Keratinocyte (primary cell): ENCODE data around the gene NRG2. TPM values are rescaled to one million over a fixed set of nuclear protein-coding genes. Genes with fewer than 3 reads are reported as not detected.

Experiments used
- DNase-seq: peaks from one replicate; pipeline ENCODE4 v3.0.0-alpha.2; 2011; ENCODE audit warnings: low read depth, missing footprints, low spot score
- FAIRE-seq: peaks from 2 replicates; lab custom pipeline; 2011; peaks lifted over from hg19 to GRCh38; lab: Jason Lieb, UNC
- H2AFZ ChIP-seq: 2 replicates; pipeline ENCODE4 v1.6.0; 2012; ENCODE audit warnings: low read length, control low read depth, inconsistent platforms; ENCODE audit not compliant: control insufficient read depth
- H3K27ac ChIP-seq: 2 replicates; pipeline ENCODE4 v1.5.1; 2011; ENCODE audit warnings: low read length; ENCODE audit not compliant: control insufficient read depth, insufficient read depth
- H3K27me3 ChIP-seq: 3 replicates; pipeline ENCODE4 v1.6.0; 2011; ENCODE audit warnings: low read length; ENCODE audit not compliant: control insufficient read depth, insufficient read depth; ENCODE audit errors: extremely low read depth
- H3K36me3 ChIP-seq, 2 experiments: 2 replicates in 1 of 2; 3 replicates in 1 of 2; pipeline ENCODE4 v1.5.1; 2011; ENCODE audit warnings: low read length in 2 of 2, mild to moderate bottlenecking in 1 of 2; ENCODE audit not compliant: control insufficient read depth in 2 of 2, insufficient read depth in 2 of 2; ENCODE audit errors: extremely low read depth in 1 of 2
- H3K4me1 ChIP-seq: 3 replicates; pipeline ENCODE4 v1.5.1; 2011; ENCODE audit warnings: low read length; ENCODE audit not compliant: control insufficient read depth, insufficient read depth; ENCODE audit errors: extremely low read depth
- H3K4me2 ChIP-seq: 3 replicates; pipeline ENCODE4 v1.6.0; 2011; ENCODE audit warnings: low read depth, low read length; ENCODE audit not compliant: control insufficient read depth, insufficient read depth; ENCODE audit errors: extremely low read depth
- H3K4me3 ChIP-seq, 3 experiments: fragments of 200-600 bp in 1 of 3; sonication (generic) in 1 of 3; 2 replicates in 2 of 3; 3 replicates in 1 of 3; pipeline ENCODE4 v1.5.1; 2011 to 2016; ENCODE audit warnings: low read length in 3 of 3, mild to moderate bottlenecking in 3 of 3, control low read depth in 2 of 3, inconsistent platforms in 1 of 3, low read depth in 1 of 3, mixed read lengths in 1 of 3, mixed run types in 1 of 3, moderate library complexity in 1 of 3; ENCODE audit not compliant: control insufficient read depth in 2 of 3, insufficient read depth in 2 of 3; ENCODE audit errors: extremely low read depth in 1 of 3
- H3K79me2 ChIP-seq: 2 replicates; pipeline ENCODE4 v1.6.0; 2012; ENCODE audit warnings: low read length; ENCODE audit not compliant: control insufficient read depth, insufficient read depth
- H3K9ac ChIP-seq: 3 replicates; pipeline ENCODE4 v1.6.0; 2011; ENCODE audit warnings: low read length; ENCODE audit not compliant: control insufficient read depth, insufficient read depth; ENCODE audit errors: extremely low read depth
- H3K9me1 ChIP-seq: 3 replicates; pipeline ENCODE4 v1.6.0; 2011; ENCODE audit warnings: low read length; ENCODE audit not compliant: control insufficient read depth, insufficient read depth; ENCODE audit errors: extremely low read depth
- H3K9me3 ChIP-seq: 2 replicates; pipeline ENCODE4 v1.5.1; 2012; ENCODE audit warnings: low read depth, low read length; ENCODE audit not compliant: control insufficient read depth
- H4K20me1 ChIP-seq: 3 replicates; pipeline ENCODE4 v1.6.0; 2011; ENCODE audit warnings: low read length; ENCODE audit not compliant: control insufficient read depth, insufficient read depth; ENCODE audit errors: extremely low read depth
- CTCF ChIP-seq, 3 experiments: IDR thresholded peaks in 1 of 3; conservative IDR thresholded peaks in 1 of 3; optimal IDR thresholded peaks in 1 of 3; 2 replicates in 2 of 3; 3 replicates in 1 of 3; pipeline versions ENCODE3 to v1.5.1; 2011; ENCODE audit warnings: low read length in 3 of 3, mild to moderate bottlenecking in 3 of 3, moderate library complexity in 2 of 3, control low read depth in 1 of 3, inconsistent platforms in 1 of 3; ENCODE audit not compliant: insufficient read depth in 2 of 3; ENCODE audit errors: extremely low read depth in 1 of 3
- EZH2 ChIP-seq: IDR thresholded peaks from one replicate; pipeline ENCODE4 v1.6.1; 2012; ENCODE audit warnings: inconsistent platforms, mild to moderate bottlenecking, low read length, moderate library complexity
- dilution Hi-C: fragments of 300-500 bp; cut with MboI; formaldehyde crosslinking; loops from one replicate; pipeline ENCODE4 v1.7.0; 2020; ENCODE audit warnings: low sequenced_read_pairs; ENCODE audit not compliant: extremely low pct_ligation_motif_present
- polyA plus RNA-seq, 5 experiments: library from polyadenylated mRNA; depleted of rRNA in 3 of 5; stranded (reverse) in 3 of 5; stranded (forward) in 1 of 5; unstranded in 1 of 5; fragments of >200 nt; gene quantifications; 1 replicate in 1 of 5; 2 replicates in 3 of 5; 3 replicates in 1 of 5; pipeline versions ENCODE4 v1.2.1 to v1.2.3, GENCODE V29; 2011 to 2012; ENCODE audit warnings: missing spikeins in 2 of 5, low read depth in 1 of 5, low replicate concordance in 1 of 5

NRG2 gene
- polyA plus RNA-seq, 1 donor (not counting 4 experiments of a cell fraction or from before 2014, with no cell fraction given) = 0.13 TPM

GRCh38 chr5:139955616-139956273, 87.4 kb downstream of the NRG2 start:
- H3K9me1 ChIP-seq = no peaks in the 10 kb centered on the region

GRCh38 chr5:139955053-139955605, 88.0 kb downstream of the NRG2 start:
- Histone ChIP-seq H3K4me3 (no peak overlapping the region), H3K9ac (no peak overlapping the region), H3K79me2 (no peaks in the 10 kb centered on the region), H3K9me1 (no peaks in the 10 kb centered on the region), H3K4me1 (no peaks in the 10 kb centered on the region), H2AFZ (no peak overlapping the region), H4K20me1 (no peaks in the 10 kb centered on the region), H3K27me3 (peaks cover 7% of the 10 kb centered on the region), H3K9me3 (no peaks in the 10 kb centered on the region), H3K4me2 (no peak overlapping the region), H3K36me3 (no peaks in the 10 kb centered on the region), H3K27ac (no peak overlapping the region)
- DNase-seq = no peak
- no peak for TF ChIP-seq CTCF (optimal IDR thresholded peaks at IDR 0.05 in 1 of 3, IDR thresholded peaks at IDR 0.05 in 1 of 3, conservative IDR thresholded peaks at IDR 0.05 in 1 of 3; ENCODE audit: extremely low read depth in 1 of 3, insufficient read depth in 2 of 3, low read length in 3 of 3)
- no peak for TF ChIP-seq EZH2
- no peak for FAIRE-seq
- dilution Hi-C loops = loop anchor here (25.0 kb wide), 1 partner anchor 118 kb away; no protein-coding TSS in a partner anchor

More at GRCh38 chr5:139955616-139956273, 87.4 kb downstream of the NRG2 start:
- Histone ChIP-seq H3K9ac (no peak overlapping the region), H3K36me3 (no peaks in the 10 kb centered on the region), H4K20me1 (no peaks in the 10 kb centered on the region), H3K27ac (no peak overlapping the region), H3K4me2 (no peak overlapping the region), H3K79me2 (no peaks in the 10 kb centered on the region), H2AFZ (no peak overlapping the region), H3K4me1 (no peaks in the 10 kb centered on the region), H3K27me3 (peaks cover 5% of the 10 kb centered on the region), H3K9me3 (no peaks in the 10 kb centered on the region), H3K4me3 (no peak overlapping the region)
- TF ChIP-seq EZH2 (no peak), CTCF (optimal IDR thresholded peaks at IDR 0.05 in 1 of 3, IDR thresholded peaks at IDR 0.05 in 1 of 3, conservative IDR thresholded peaks at IDR 0.05 in 1 of 3; ENCODE audit: extremely low read depth in 1 of 3, insufficient read depth in 2 of 3, low read length in 3 of 3) (no peak)
- DNase-seq (no peak), FAIRE-seq (no peak)
- dilution Hi-C loops = loop anchor here (25.0 kb wide), 1 partner anchor 118 kb away; no protein-coding TSS in a partner anchor
